HCT116 (cell line): ENCODE results near the gene MYZAP.

Source experiments
- CTCF ChIP-seq, 3 experiments: fragments of 200-600 bp in 1 of 3; sonication (generic) in 1 of 3; IDR thresholded peaks in 2 of 3; conservative IDR thresholded peaks in 1 of 3; 2 replicates each; pipeline ENCODE4 v1.5.1; 2012 to 2017; ENCODE audit warnings: low read depth in 2 of 3, low read length in 2 of 3, antibody characterized with exemption in 1 of 3, borderline replicate concordance in 1 of 3, control low read depth in 1 of 3, mild to moderate bottlenecking in 1 of 3, mixed read lengths in 1 of 3, mixed run types in 1 of 3, moderate library complexity in 1 of 3; ENCODE audit not compliant: insufficient read depth in 1 of 3
- EGR1 ChIP-seq: IDR thresholded peaks from 2 replicates; pipeline ENCODE4 v1.6.1; 2012; ENCODE audit warnings: low read depth
- ELF1 ChIP-seq: IDR thresholded peaks from 2 replicates; pipeline ENCODE4 v1.6.1; 2012; ENCODE audit warnings: low read depth, borderline replicate concordance
- EZH2 ChIP-seq: fragments of 200-600 bp; sonication (generic); IDR thresholded peaks from 2 replicates; pipeline ENCODE4 v1.6.1; 2017; ENCODE audit warnings: antibody characterized with exemption, mixed run types
- EZH2phosphoT487 ChIP-seq: fragments of 200-600 bp; IDR thresholded peaks from 2 replicates; pipeline ENCODE4 v1.6.1; 2018; ENCODE audit warnings: antibody characterized with exemption, borderline replicate concordance
- MAX ChIP-seq: IDR thresholded peaks from 2 replicates; pipeline ENCODE4 v1.6.1; 2012
- POLR2A ChIP-seq: IDR thresholded peaks from 2 replicates; pipeline ENCODE4 v1.7.0; 2011; ENCODE audit warnings: borderline replicate concordance; ENCODE audit not compliant: insufficient read depth, insufficient read length; ENCODE audit errors: extremely low read depth
- POLR2AphosphoS5 ChIP-seq: IDR thresholded peaks from 2 replicates; pipeline ENCODE4 v1.6.1; 2011; ENCODE audit warnings: mild to moderate bottlenecking, low read depth, low read length, moderate library complexity
- RAD21 ChIP-seq: IDR thresholded peaks from 2 replicates; pipeline ENCODE4 v1.6.1; 2012; ENCODE audit warnings: low read depth, mild to moderate bottlenecking
- REST ChIP-seq: IDR thresholded peaks from 2 replicates; pipeline ENCODE4 v1.6.1; 2012; ENCODE audit warnings: low read depth
- YY1 ChIP-seq: IDR thresholded peaks from 2 replicates; pipeline ENCODE4 v1.6.1; 2011; ENCODE audit warnings: low read length, low read depth, moderate library complexity, mild to moderate bottlenecking; ENCODE audit not compliant: insufficient replicate concordance; ENCODE audit errors: extremely low read depth
- ZNF274 ChIP-seq: fragments of 200-500 bp; sonication (Bioruptor generic); IDR thresholded peaks from 2 replicates; pipeline ENCODE4 v1.6.1; 2014; ENCODE audit warnings: mild to moderate bottlenecking, low read depth, low read length, inconsistent platforms
- TF ChIP-seq, protein P1 (sequence below): IDR thresholded peaks from 2 replicates; pipeline ENCODE4 v1.6.1; 2012

DNA sequence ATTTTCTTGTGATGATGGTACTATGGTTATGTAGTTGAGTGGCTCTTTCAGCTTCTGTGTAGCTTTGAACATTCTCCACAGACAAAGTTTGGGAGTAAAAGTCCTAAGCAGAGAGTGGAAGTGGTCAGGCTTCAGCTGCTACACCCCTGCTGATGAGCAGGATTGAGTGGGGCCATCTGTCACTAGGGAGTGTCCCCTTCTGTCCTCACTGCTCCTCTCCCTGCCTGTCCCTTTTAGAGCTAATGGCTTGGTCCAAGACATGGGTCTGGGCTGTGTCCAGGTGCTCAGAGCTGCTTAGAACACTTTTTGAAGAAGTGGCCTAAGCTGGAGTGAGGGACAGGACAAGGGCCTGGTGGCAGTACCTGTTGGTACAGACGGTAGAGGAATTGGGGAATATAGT lies 15.1 kb downstream of the MYZAP start:
- no peak for TF ChIP-seq CTCF (IDR thresholded peaks at IDR 0.05 in 2 of 3, conservative IDR thresholded peaks at IDR 0.05 in 1 of 3; ENCODE audit: borderline replicate concordance in 1 of 3, insufficient read depth in 1 of 3, low read depth in 2 of 3, low read length in 2 of 3)
- no peak for TF ChIP-seq RAD21
- TF ChIP-seq, protein P1, sequence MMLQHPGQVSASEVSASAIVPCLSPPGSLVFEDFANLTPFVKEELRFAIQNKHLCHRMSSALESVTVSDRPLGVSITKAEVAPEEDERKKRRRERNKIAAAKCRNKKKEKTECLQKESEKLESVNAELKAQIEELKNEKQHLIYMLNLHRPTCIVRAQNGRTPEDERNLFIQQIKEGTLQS: no peak
- TF ChIP-seq REST: no peak
- TF ChIP-seq EZH2: no peak
- no peak for TF ChIP-seq POLR2AphosphoS5
- no peak for TF ChIP-seq EGR1
- no peak for TF ChIP-seq POLR2A
- TF ChIP-seq ZNF274: no peak
- no peak for TF ChIP-seq ELF1
- TF ChIP-seq YY1: no peak
- TF ChIP-seq EZH2phosphoT487: no peak
- no peak for TF ChIP-seq MAX
